ENCODE results near the gene POMT2.

The POMT2 gene

GRCh38 chr14:77238996-77239395, 81.7 kb downstream of the POMT2 start:
- no peak for DNase-seq (ENCODE audit: low read depth in 2 of 2)

DNA sequence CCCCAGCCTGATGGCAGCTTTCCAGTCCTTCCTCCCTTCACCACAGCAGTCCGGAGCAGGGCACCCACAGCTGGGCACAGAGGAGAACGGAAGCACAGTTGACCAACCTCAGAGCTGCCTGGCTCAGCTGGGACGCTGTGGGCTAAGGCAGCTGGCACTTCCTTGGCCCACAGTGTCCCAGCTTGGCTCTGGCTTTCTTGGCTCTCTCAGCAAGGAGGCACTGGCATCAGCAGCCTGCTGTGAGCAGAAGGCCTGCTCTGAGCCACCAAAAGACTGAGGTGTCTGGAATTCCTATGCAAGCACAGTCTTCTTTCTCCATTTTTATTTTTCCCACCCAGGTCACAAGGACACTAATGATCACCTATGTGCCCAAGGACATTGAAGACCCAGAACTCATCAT, 82.3 kb downstream of the POMT2 start:
- no peak for DNase-seq (ENCODE audit: low read depth in 2 of 2)

GRCh38 chr14:77236814-77237213, 83.9 kb downstream of the POMT2 start:
- DNase-seq (ENCODE audit: low read depth in 2 of 2): no peak

DNA sequence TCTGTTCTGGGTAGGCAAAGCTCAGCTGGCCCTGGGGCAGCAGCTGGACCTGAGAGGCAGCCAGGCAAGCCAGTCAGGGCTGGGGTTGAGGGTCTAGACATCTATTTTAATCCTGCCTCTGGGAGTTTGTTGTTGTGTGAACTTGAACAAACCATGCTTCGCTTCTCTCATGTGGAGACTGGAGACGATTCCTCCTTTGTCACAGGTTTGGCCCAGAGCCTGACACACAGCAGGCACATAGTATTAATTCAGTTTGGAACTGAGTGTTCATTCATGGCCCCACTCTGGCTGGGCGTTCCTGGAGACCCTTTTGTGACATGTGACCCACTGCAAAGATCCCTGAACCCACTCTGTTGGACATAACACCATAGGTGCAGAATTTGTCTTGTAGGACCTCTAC, 89.0 kb downstream of the POMT2 start:
- DNase-seq (ENCODE audit: low read depth in 2 of 2): no peak

DNA sequence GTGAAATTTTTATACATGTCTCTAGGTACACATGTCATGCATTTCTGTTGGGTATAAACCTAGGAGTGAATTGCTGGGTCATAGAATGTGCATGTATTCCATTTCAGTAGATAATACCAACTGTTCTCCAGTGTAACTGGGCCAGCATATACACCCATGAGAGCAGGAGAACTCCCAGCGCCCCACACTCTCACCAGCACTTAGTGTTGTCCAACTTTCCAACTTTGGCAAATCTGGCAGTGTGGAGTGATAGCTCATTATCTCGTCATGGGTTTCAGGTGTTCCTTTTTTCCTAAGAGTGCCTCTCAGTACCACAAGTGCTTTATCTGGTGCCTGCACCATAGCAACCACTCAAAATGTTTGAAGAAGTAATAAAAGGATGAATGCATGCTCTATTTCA, 89.8 kb downstream of the POMT2 start:
- DNase-seq (ENCODE audit: low read depth in 2 of 2): no peak

- no peak for DNase-seq (ENCODE audit: low read depth in 2 of 2)
These were observed 92.6 kb downstream of the POMT2 start for GRCh38 chr14:77228056-77228455.

DNA sequence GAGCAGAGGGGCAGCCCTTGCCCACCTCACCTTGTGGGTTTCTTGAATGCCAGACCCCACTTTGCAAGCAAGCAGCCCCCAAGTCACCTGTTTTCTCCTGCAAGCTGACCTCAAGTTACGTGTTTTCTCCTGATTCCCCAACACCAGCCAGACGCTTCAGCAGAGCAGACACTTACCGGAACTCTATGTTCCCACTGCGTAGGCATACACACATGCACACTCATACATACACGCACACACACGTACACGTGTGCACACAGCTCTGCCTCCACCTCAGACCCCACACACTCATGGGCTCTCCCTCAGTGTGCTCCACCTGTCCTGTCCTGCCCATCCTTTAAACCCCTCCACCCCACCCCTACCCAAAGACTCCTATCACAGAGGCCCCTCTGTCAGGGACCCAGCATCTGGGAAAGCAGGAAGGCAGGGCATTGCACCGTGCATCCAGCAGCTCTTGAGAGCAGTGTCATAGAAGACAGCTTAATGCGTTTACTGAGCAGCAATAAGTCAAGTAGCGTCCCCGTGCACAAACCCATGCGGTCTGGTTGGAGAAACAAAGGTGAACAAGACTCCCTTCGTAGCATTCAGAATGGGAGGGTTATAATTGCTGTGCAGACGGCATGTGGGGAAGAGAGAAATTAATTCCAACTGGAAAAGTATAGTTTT, 94.7 kb downstream of the POMT2 start:
- DNase-seq (ENCODE audit: low read depth in 2 of 2): no peak

GRCh38 chr14:77225254-77225653, 95.4 kb downstream of the POMT2 start:
- DNase-seq (ENCODE audit: low read depth in 2 of 2): no peak

All from stimulated activated CD4-positive, alpha-beta T cell treated with anti-CD3 and anti-CD28 coated beads, Interleukin-4, amount 100 ng/mL, for 48 hours (primary cell).